NCI-H345 (cell line): Measurements from ENCODE around the gene HOXC6.

Experiments used
- DNase-seq: peaks from one replicate; lab custom pipeline; 2025; lab: John Stamatoyannopoulos, UW

HOXC6 gene

GRCh38 chr12:54002915-54003389, 25.3 kb upstream of the HOXC6 start:
- no peak for DNase-seq

- DNase-seq = no peak
Measured at GRCh38 chr12:54003625-54004024, 24.6 kb upstream of the HOXC6 start.

- no peak for DNase-seq
Measured at GRCh38 chr12:54004063-54004840, 24.0 kb upstream of the HOXC6 start.

GRCh38 chr12:54004841-54005530, 23.3 kb upstream of the HOXC6 start:
- no peak for DNase-seq

GRCh38 chr12:54005531-54005852, 22.7 kb upstream of the HOXC6 start:
- DNase-seq = no peak

GRCh38 chr12:54005853-54006558, 22.2 kb upstream of the HOXC6 start:
- DNase-seq = peak; percentile 72

GRCh38 chr12:54006559-54007220, 21.6 kb upstream of the HOXC6 start:
- DNase-seq = no peak

- no peak for DNase-seq
Measured at GRCh38 chr12:54007538-54008259, 20.5 kb upstream of the HOXC6 start.

- no peak for DNase-seq
Measured at GRCh38 chr12:54008260-54008552, 20.0 kb upstream of the HOXC6 start.

- DNase-seq = no peak
Measured at GRCh38 chr12:54009171-54010052, 18.8 kb upstream of the HOXC6 start.

- no peak for DNase-seq
Measured at GRCh38 chr12:54010053-54010971, 17.9 kb upstream of the HOXC6 start.

- no peak for DNase-seq
Measured at GRCh38 chr12:54010972-54011664, 17.1 kb upstream of the HOXC6 start.

GRCh38 chr12:54011665-54012532, 16.3 kb upstream of the HOXC6 start:
- no peak for DNase-seq

- DNase-seq = no peak
Measured at GRCh38 chr12:54012631-54013409, 15.4 kb upstream of the HOXC6 start.

- DNase-seq = no peak
Measured at GRCh38 chr12:54014377-54015017, 13.7 kb upstream of the HOXC6 start.

- no peak for DNase-seq
Measured at GRCh38 chr12:54015018-54015931, 13.0 kb upstream of the HOXC6 start.
